Thoracic aorta (tissue), 2 donors: ENCODE data around the gene CRELD1. TPM values are rescaled to one million over a fixed set of nuclear protein-coding genes. Genes with fewer than 3 reads are reported as not detected.
A peak's percentile ranks its signal among the peaks of the same experiment; 100 is the strongest.

ENCODE experiments used
- ATAC-seq: fragments of 150-250 bp; one replicate; pipeline ENCODE4 v1.8.0; 2017; ENCODE audit warnings: low read depth; ENCODE audit not compliant: insufficient number of reproducible peaks, low FRiP score
- DNase-seq: peaks from one replicate; pipeline ENCODE4 v3.0.0-alpha.2; 2020; ENCODE audit warnings: low spot score
- H3K27ac ChIP-seq, 2 donors: fragments of 200-600 bp; sonication (generic); 1 replicate in 1 of 2; 2 replicates in 1 of 2; pipeline ENCODE4 v1.5.1; 2016; ENCODE audit warnings: mild to moderate bottlenecking in 2 of 2, moderate library complexity in 2 of 2
- H3K27me3 ChIP-seq: fragments of 200-600 bp; sonication (generic); replicated peaks from 2 replicates; pipeline ENCODE4 v1.6.0; 2016; ENCODE audit warnings: mild to moderate bottlenecking; ENCODE audit not compliant: insufficient read depth
- H3K36me3 ChIP-seq: fragments of 200-600 bp; sonication (generic); one replicate; pipeline ENCODE4 v1.5.1; 2016
- H3K4me1 ChIP-seq, 2 donors: fragments of 200-600 bp; sonication (generic); 1 replicate in 1 of 2; 2 replicates in 1 of 2; pipeline versions ENCODE4 v1.5.1 to v1.6.0; 2016; ENCODE audit warnings: low read depth in 2 of 2, mild to moderate bottlenecking in 1 of 2; ENCODE audit not compliant: control insufficient read depth in 1 of 2
- H3K4me3 ChIP-seq: fragments of 200-600 bp; sonication (generic); 2 replicates; pipeline ENCODE4 v1.5.1; 2016; ENCODE audit warnings: mild to moderate bottlenecking
- H3K9me3 ChIP-seq: fragments of 200-600 bp; sonication (generic); 2 replicates; pipeline ENCODE4 v1.5.1; 2016
- total RNA-seq, 2 donors: library from RNA; depleted of rRNA; stranded (reverse); fragments of >200 nt; gene quantifications; one replicate each; pipeline versions ENCODE4 v1.1.0 to v1.2.3, GENCODE V29; 2016
- TF ChIP-seq, protein P1 (sequence below): fragments of 200-600 bp; sonication (generic); IDR thresholded peaks from one replicate; pipeline ENCODE4 v1.5.1; 2019; ENCODE audit warnings: antibody characterized with exemption

The CRELD1 gene
- total RNA-seq, 2 donors from 2014 or later = 37.2 to 37.4 TPM

DNA sequence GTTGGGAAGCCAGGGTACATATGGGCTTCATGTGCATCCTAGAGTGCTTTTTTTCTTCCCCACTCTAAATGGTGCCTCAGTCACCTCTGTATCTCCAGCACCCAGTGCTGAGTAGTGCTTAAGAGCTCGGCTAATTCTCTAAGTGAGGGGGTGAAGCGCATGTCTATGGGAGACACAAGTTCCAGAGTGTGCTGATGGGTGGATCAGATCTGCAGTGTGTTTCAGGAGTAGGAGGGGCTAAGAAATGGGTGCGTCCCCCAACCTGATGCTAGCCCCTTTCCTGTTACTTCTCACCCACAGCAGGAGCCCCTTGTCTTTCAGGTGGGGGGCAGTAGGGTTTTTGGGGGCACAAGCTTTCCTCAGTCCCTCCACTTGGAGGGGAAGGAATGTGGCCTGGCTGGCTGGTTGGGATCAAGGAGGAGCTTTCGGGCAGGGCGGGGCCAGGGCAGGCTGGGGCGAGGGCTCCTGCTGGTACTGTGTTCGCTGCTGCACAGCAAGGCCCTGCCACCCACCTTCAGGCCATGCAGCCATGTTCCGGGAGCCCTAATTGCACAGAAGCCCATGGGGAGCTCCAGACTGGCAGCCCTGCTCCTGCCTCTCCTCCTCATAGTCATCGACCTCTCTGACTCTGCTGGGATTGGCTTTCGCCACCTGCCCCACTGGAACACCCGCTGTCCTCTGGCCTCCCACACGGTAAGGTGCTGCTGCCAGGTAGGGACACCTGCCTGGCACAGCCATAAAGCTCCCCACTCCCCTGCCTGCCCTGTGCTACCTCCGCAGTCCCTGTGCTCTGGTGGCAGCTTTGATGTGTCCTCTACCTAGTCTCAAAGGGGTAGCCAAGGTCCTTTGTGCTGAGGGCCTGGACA is 31.0 kb upstream of the CRELD1 start, which contains the start of gene IL17RE:
Gene IL17RE (plus strand): TSS at position 477 of the 866 bp plus-strand sequence. CDS start 85 bp downstream, at position 562.
- H3K9me3 ChIP-seq = no peaks in the 10 kb centered on the region
- DNase-seq (no peak), ATAC-seq (no peak)
- peaks cover 5 to 33% of the 10 kb centered on the region in 2 donors for H3K4me1 ChIP-seq
- peak within 1 kb of the TSS; percentile 73 to 76 for H3K27ac ChIP-seq
- H3K36me3 ChIP-seq = no peaks in the 10 kb centered on the region
- TF ChIP-seq, protein P1, sequence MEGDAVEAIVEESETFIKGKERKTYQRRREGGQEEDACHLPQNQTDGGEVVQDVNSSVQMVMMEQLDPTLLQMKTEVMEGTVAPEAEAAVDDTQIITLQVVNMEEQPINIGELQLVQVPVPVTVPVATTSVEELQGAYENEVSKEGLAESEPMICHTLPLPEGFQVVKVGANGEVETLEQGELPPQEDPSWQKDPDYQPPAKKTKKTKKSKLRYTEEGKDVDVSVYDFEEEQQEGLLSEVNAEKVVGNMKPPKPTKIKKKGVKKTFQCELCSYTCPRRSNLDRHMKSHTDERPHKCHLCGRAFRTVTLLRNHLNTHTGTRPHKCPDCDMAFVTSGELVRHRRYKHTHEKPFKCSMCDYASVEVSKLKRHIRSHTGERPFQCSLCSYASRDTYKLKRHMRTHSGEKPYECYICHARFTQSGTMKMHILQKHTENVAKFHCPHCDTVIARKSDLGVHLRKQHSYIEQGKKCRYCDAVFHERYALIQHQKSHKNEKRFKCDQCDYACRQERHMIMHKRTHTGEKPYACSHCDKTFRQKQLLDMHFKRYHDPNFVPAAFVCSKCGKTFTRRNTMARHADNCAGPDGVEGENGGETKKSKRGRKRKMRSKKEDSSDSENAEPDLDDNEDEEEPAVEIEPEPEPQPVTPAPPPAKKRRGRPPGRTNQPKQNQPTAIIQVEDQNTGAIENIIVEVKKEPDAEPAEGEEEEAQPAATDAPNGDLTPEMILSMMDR = no peak
- H3K4me3 ChIP-seq = peak within 1 kb of the TSS; percentile 67
- H3K27me3 ChIP-seq = no peaks in the 10 kb centered on the region

DNA sequence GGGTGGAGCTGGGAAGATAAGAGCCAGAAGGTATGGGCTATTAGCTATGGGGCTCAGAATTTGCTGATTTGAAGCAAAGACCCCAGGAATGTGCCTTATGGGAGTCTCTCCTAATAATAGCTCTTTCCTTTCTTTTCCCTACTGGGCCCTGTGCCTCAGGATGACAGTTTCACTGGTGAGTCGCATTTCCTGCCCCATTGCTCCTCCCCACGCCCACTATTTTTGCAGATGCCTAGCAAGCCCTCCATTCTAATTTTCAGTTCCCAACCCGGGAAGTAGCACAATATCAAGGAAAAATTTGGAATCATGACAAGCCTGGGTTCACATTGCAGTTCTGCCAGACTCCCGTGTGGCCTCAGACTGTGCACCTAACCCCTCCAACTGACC is 30.4 kb upstream of the CRELD1 start:
- Histone ChIP-seq H3K4me1 (peaks cover 2 to 27% of the 10 kb centered on the region in 2 donors), H3K36me3 (no peaks in the 10 kb centered on the region), H3K27me3 (no peaks in the 10 kb centered on the region), H3K27ac (peak overlapping the region; percentile 73 to 76), H3K9me3 (no peaks in the 10 kb centered on the region), H3K4me3 (peak overlapping the region; percentile 67)
- DNase-seq (no peak), ATAC-seq (no peak)
- TF ChIP-seq, protein P1 = no peak

DNA sequence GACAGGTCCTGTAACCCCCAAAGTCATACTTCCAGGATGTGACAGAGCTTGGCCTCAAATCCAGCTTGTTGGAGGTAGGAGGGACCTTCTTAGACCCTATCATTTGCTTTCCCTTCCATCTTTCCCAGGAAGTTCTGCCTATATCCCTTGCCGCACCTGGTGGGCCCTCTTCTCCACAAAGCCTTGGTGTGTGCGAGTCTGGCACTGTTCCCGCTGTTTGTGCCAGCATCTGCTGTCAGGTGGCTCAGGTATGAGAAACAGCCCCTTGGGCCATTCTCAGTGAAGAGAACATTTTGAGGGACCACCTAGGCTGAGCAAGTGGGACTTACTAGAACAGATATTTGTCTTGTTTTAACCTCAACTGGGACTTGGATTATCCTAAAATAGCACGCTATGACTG is 29.7 kb upstream of the CRELD1 start:
- ATAC-seq (no peak), DNase-seq (no peak)
- H3K27ac ChIP-seq = peak overlapping the region in 1 of 2 donors; percentile 76
- TF ChIP-seq, protein P1 = no peak
- H3K27me3 ChIP-seq = no peaks in the 10 kb centered on the region
- H3K4me3 ChIP-seq = no peak overlapping the region
- peaks cover 0 to 21% of the 10 kb centered on the region in 2 donors for H3K4me1 ChIP-seq
- no peaks in the 10 kb centered on the region for H3K36me3 ChIP-seq
- no peaks in the 10 kb centered on the region for H3K9me3 ChIP-seq

DNA sequence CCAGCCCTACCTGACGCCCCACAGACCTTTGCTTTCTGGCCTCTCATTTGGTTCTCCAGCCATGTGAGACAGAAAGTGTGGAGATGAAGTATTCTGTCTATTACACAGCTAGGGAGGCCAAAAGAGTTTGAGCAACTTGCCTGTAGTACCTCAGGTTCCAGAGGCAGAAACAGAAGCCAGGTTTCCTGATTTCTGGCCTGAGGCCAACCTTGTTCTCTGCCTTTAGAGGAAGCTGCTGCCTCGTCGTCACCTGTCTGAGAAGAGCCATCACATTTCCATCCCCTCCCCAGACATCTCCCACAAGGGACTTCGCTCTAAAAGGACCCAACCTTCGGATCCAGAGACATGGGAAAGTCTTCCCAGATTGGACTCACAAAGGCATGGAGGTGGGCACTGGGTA is 27.2 kb upstream of the CRELD1 start:
- no peak overlapping the region for H3K4me3 ChIP-seq
- TF ChIP-seq, protein P1 = no peak
- H3K27me3 ChIP-seq = no peaks in the 10 kb centered on the region
- no peaks in the 10 kb centered on the region for H3K36me3 ChIP-seq
- peaks cover 0 to 21% of the 10 kb centered on the region in 2 donors for H3K4me1 ChIP-seq
- H3K27ac ChIP-seq = no peak overlapping the region
- H3K9me3 ChIP-seq = no peaks in the 10 kb centered on the region
- ATAC-seq (no peak), DNase-seq (no peak)

DNA sequence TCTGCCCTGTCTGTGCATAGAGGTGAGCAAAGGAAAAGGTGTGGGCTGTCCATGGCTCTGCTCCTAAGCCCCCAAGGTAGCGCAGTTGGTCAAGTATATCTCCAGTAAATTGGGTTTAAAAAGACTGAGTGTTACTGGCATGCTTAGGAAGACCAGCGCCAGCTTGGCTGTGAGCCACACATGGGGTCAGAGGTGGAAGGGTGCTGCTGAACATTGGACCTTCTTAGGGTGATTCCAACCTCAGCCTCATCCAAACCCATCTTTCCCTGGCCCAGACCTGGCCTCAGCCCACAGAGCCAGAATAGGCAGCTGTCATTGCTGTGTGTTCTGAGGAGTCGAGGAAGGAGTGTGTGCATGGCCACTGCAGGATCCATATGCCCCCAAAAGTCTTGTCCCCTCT is 25.3 kb upstream of the CRELD1 start:
- no peak overlapping the region for H3K4me3 ChIP-seq
- no peaks in the 10 kb centered on the region for H3K27me3 ChIP-seq
- TF ChIP-seq, protein P1 = no peak
- H3K9me3 ChIP-seq = no peaks in the 10 kb centered on the region
- H3K4me1 ChIP-seq = peaks cover 0 to 7% of the 10 kb centered on the region in 2 donors
- H3K36me3 ChIP-seq = no peaks in the 10 kb centered on the region
- DNase-seq = no peak
- no peak overlapping the region for H3K27ac ChIP-seq
- ATAC-seq = no peak
